B cell (primary cell): ENCODE results near the gene RFC4. TPM values are rescaled to one million over a fixed set of nuclear protein-coding genes. Genes with fewer than 3 reads are reported as not detected.

Experiments
- ATAC-seq: fragments of 200-7000 bp; cut with Tn5 transposase; one replicate; pipeline ENCODE4 v1.10.0; 2021; ENCODE audit warnings: low read depth, mild to moderate bottlenecking, moderate number of reproducible peaks, moderate library complexity
- CTCF ChIA-PET: fragments of 350-600 bp; sonication (Branson Sonifier 250); formaldehyde crosslinking; loops from one replicate; lab custom pipeline; 2021; ENCODE audit warnings: antibody characterized with exemption, inconsistent platforms; lab: Charles Lee
- POLR2A ChIA-PET: fragments of 350-600 bp; sonication (Branson Sonifier 250); formaldehyde crosslinking; loops from one replicate; lab custom pipeline; 2021; ENCODE audit warnings: antibody characterized with exemption; lab: Charles Lee
- DNase-seq: peaks from one replicate; pipeline ENCODE4 v3.0.0; 2013
- H2AFZ ChIP-seq: 2 replicates; pipeline ENCODE4 v1.6.1; 2012; ENCODE audit warnings: mild to moderate bottlenecking, low read depth, low read length; ENCODE audit not compliant: insufficient read depth, poor library complexity, severe bottlenecking
- H3K27ac ChIP-seq, 2 donors: 1 replicate in 1 of 2; 2 replicates in 1 of 2; pipeline ENCODE4 v1.5.1; 2012 to 2013; ENCODE audit warnings: low read length in 2 of 2, mild to moderate bottlenecking in 2 of 2, moderate library complexity in 1 of 2
- H3K27me3 ChIP-seq, 4 experiments: fragments of 200-600 bp in 1 of 4; sonication (generic) in 1 of 4; replicated peaks in 1 of 4; 1 replicate in 2 of 4; 2 replicates in 2 of 4; pipeline versions ENCODE4 v1.6.1 to v1.7.0; 2013 to 2016; ENCODE audit warnings: low read length in 3 of 4, mild to moderate bottlenecking in 2 of 4, mixed read lengths in 1 of 4, moderate library complexity in 1 of 4; ENCODE audit not compliant: insufficient read depth in 4 of 4, control insufficient read depth in 3 of 4; ENCODE audit errors: control extremely low read depth in 1 of 4
- H3K36me3 ChIP-seq, 2 experiments: replicated peaks in 1 of 2; 1 replicate in 1 of 2; 2 replicates in 1 of 2; pipeline versions ENCODE4 v1.6.1 to v1.7.1; 2013; ENCODE audit warnings: low read length in 1 of 2; ENCODE audit not compliant: insufficient read depth in 2 of 2, control insufficient read depth in 1 of 2; ENCODE audit errors: control extremely low read depth in 1 of 2, extremely low read depth in 1 of 2
- H3K4me1 ChIP-seq, 2 donors: fragments of 200-600 bp in 1 of 2; sonication (generic) in 1 of 2; 1 replicate in 1 of 2; 2 replicates in 1 of 2; pipeline versions ENCODE4 v1.5.1 to v1.6.1; 2013 to 2017; ENCODE audit warnings: low read length in 2 of 2; ENCODE audit not compliant: control insufficient read depth in 2 of 2, insufficient read depth in 2 of 2
- H3K4me2 ChIP-seq: replicated peaks from 2 replicates; pipeline ENCODE3; 2012; ENCODE audit warnings: mild to moderate bottlenecking, low read depth, low read length; ENCODE audit not compliant: poor library complexity, severe bottlenecking
- H3K4me3 ChIP-seq, 5 experiments: fragments of 200-600 bp in 1 of 5; sonication (generic) in 1 of 5; 1 replicate in 3 of 5; 2 replicates in 2 of 5; pipeline versions ENCODE4 v1.5.1 to v1.7.0; 2011 to 2016; ENCODE audit warnings: low read length in 4 of 5, mild to moderate bottlenecking in 4 of 5, low read depth in 2 of 5, control low read depth in 1 of 5, moderate library complexity in 1 of 5; ENCODE audit not compliant: insufficient read depth in 1 of 5; ENCODE audit errors: control extremely low read depth in 1 of 5, extremely low read depth in 1 of 5
- H3K79me2 ChIP-seq: fragments of 200-600 bp; sonication (generic); one replicate; pipeline ENCODE4 v1.6.0; 2016; ENCODE audit warnings: low read length; ENCODE audit not compliant: control insufficient read depth, insufficient read depth
- H3K9ac ChIP-seq: fragments of 200-600 bp; sonication (generic); 2 replicates; pipeline ENCODE4 v1.6.1; 2017; ENCODE audit warnings: mild to moderate bottlenecking, low read length, moderate library complexity
- H3K9me3 ChIP-seq, 3 donors: one replicate each; pipeline versions ENCODE4 v1.6.1 to v1.7.1; 2013; ENCODE audit warnings: low read length in 2 of 3; ENCODE audit not compliant: control insufficient read depth in 2 of 3, insufficient read depth in 1 of 3; ENCODE audit errors: control extremely low read depth in 1 of 3
- H4K20me1 ChIP-seq: 2 replicates; pipeline ENCODE4 v1.6.0; 2012; ENCODE audit warnings: mild to moderate bottlenecking, low read length; ENCODE audit not compliant: insufficient read depth, control insufficient read depth, poor library complexity, severe bottlenecking
- H3K27ac Mint-ChIP-seq: one replicate; pipeline ENCODE4 v1.8.0; 2021; ENCODE audit warnings: mixed read lengths
- H3K27me3 Mint-ChIP-seq: one replicate; pipeline ENCODE4 v1.8.0; 2021; ENCODE audit warnings: mixed read lengths
- H3K4me1 Mint-ChIP-seq: one replicate; pipeline ENCODE4 v1.8.0; 2021; ENCODE audit warnings: mixed read lengths
- H3K4me3 Mint-ChIP-seq: one replicate; pipeline ENCODE4 v1.8.0; 2021; ENCODE audit warnings: mixed read lengths
- H3K9me3 Mint-ChIP-seq: one replicate; pipeline ENCODE4 v1.8.0; 2022; ENCODE audit warnings: mixed read lengths; ENCODE audit not compliant: insufficient read depth
- EZH2 ChIP-seq: IDR thresholded peaks from 2 replicates; pipeline ENCODE4 v1.6.1; 2012; ENCODE audit warnings: borderline replicate concordance, low read depth, mild to moderate bottlenecking, moderate library complexity, low read length; ENCODE audit not compliant: insufficient read depth, poor library complexity, severe bottlenecking
- WGBS: methylation state at CpG from one replicate; pipeline ENCODE4 v1.1.5; 2013; ENCODE audit warnings: missing lambda C conversion rate; ENCODE audit not compliant: insufficient coverage; 5-methylcytosine and 5-hydroxymethylcytosine counted together
- intact Hi-C: fragments of 100-400 bp; cut with micrococcal nuclease; formaldehyde crosslinking; loops from one replicate; pipeline ENCODE4 v1.10.0; 2022
- polyA plus RNA-seq: library from polyadenylated mRNA; depleted of rRNA; stranded (reverse); fragments of >200 nt; gene quantifications from 2 replicates; pipeline ENCODE4 v1.2.3, GENCODE V29; 2012
- total RNA-seq, 2 donors: library from RNA; stranded (reverse); fragments of 120-200 nt in 1 of 2; gene quantifications; 1 replicate in 1 of 2; 2 replicates in 1 of 2; pipeline versions ENCODE4 v1.2.3 to v1.2.4, GENCODE V29; 2013 to 2022
- TF ChIP-seq, protein P1 (sequence below): fragments of 200-600 bp; IDR thresholded peaks from one replicate; pipeline ENCODE4 v1.8.0; 2022; ENCODE audit warnings: antibody characterized with exemption, mild to moderate bottlenecking

RFC4 gene
- total and polyA plus RNA-seq, 2 donors (not counting 1 experiment from before 2014, with no cell fraction given), result 17.8 to 20.5 TPM

DNA sequence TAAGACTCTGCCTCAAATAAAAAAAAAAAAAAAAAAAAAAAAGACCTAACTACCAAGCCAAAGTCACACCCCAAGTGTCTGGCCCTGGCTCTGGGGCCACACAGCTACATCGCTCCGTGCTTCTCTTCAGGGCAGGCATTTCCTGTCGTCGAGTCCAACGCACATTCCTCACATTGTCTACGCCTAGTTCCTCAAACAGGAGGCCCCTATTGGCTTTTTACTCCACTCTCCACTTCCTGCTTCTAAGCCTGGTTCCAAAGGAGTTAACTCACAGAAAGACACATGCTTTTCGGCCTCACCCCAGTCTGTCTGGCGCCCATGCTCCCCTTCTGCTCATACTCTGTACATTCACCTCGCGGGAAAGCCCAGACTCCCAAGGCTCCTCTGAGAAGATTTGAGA lies 60.3 kb downstream of the RFC4 start:
- TF ChIP-seq EZH2, result no peak
- TF ChIP-seq, protein P1, sequence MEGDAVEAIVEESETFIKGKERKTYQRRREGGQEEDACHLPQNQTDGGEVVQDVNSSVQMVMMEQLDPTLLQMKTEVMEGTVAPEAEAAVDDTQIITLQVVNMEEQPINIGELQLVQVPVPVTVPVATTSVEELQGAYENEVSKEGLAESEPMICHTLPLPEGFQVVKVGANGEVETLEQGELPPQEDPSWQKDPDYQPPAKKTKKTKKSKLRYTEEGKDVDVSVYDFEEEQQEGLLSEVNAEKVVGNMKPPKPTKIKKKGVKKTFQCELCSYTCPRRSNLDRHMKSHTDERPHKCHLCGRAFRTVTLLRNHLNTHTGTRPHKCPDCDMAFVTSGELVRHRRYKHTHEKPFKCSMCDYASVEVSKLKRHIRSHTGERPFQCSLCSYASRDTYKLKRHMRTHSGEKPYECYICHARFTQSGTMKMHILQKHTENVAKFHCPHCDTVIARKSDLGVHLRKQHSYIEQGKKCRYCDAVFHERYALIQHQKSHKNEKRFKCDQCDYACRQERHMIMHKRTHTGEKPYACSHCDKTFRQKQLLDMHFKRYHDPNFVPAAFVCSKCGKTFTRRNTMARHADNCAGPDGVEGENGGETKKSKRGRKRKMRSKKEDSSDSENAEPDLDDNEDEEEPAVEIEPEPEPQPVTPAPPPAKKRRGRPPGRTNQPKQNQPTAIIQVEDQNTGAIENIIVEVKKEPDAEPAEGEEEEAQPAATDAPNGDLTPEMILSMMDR, result no peak
- Histone ChIP-seq H4K20me1 (no peaks in the 10 kb centered on the region), H3K4me2 (peak overlapping the region; percentile 6), H2AFZ (no peak overlapping the region), H3K4me3 (no peak overlapping the region), H3K27me3 (peaks cover 0 to 4% (median 0%) of the 10 kb centered on the region in 4 experiments), H3K4me1 (no peaks in the 10 kb centered on the region), H3K79me2 (no peaks in the 10 kb centered on the region), H3K9ac (no peak overlapping the region), H3K27ac (no peak overlapping the region), H3K9me3 (no peaks in the 10 kb centered on the region), H3K36me3 (no peaks in the 10 kb centered on the region)
- 23% methylated on average over 6 of the region's 10 CpGs for WGBS
- DNase-seq (no peak), ATAC-seq (no peak)
- ChIA-PET POLR2A (interaction anchor here (0.7 kb wide), 1 partner anchor 702 kb away, joined by 3 read pairs; no protein-coding TSS in a partner anchor), CTCF (interaction anchor here (1.0 kb wide), 1 partner anchor 128 kb away, joined by 3 read pairs; no protein-coding TSS in a partner anchor)
- Mint-ChIP-seq H3K4me3 (peak overlapping the region; percentile 10), H3K9me3 (no peaks in the 10 kb centered on the region), H3K27me3 (no peaks in the 10 kb centered on the region), H3K4me1 (peaks cover 4% of the 10 kb centered on the region), H3K27ac (no peak overlapping the region)
- intact Hi-C loops, result no loop called here

- POLR2A ChIA-PET, result no interaction called here
- no peaks in the 10 kb centered on the region for H3K9me3 ChIP-seq
- H3K4me1 ChIP-seq, result no peaks in the 10 kb centered on the region
- ATAC-seq (no peak), DNase-seq (no peak)
- Mint-ChIP-seq H3K9me3 (no peaks in the 10 kb centered on the region), H3K27me3 (peaks cover 6% of the 10 kb centered on the region), H3K4me3 (no peak overlapping the region), H3K4me1 (peaks cover 4% of the 10 kb centered on the region), H3K27ac (no peak overlapping the region)
- no peak overlapping the region for H2AFZ ChIP-seq
- no peaks in the 10 kb centered on the region for H3K36me3 ChIP-seq
- H3K9ac ChIP-seq, result no peak overlapping the region
- H3K79me2 ChIP-seq, result no peaks in the 10 kb centered on the region
- no peak overlapping the region for H3K4me2 ChIP-seq
- no peak overlapping the region for H3K4me3 ChIP-seq
- TF ChIP-seq, protein P1, result no peak
- no peak for TF ChIP-seq EZH2
- WGBS, result no CpG with 5 or more reads among the region's 3 CpGs
- H3K27me3 ChIP-seq, result peaks cover 0 to 4% (median 0%) of the 10 kb centered on the region in 4 experiments
- CTCF ChIA-PET, result no interaction called here
- intact Hi-C loops, result no loop called here
- H3K27ac ChIP-seq, result no peak overlapping the region
- H4K20me1 ChIP-seq, result no peaks in the 10 kb centered on the region
Measured at GRCh38 chr3:186743666-186744065, 62.6 kb downstream of the RFC4 start.
